Measurements from ENCODE around the gene APEX2.

APEX2 gene

DNA sequence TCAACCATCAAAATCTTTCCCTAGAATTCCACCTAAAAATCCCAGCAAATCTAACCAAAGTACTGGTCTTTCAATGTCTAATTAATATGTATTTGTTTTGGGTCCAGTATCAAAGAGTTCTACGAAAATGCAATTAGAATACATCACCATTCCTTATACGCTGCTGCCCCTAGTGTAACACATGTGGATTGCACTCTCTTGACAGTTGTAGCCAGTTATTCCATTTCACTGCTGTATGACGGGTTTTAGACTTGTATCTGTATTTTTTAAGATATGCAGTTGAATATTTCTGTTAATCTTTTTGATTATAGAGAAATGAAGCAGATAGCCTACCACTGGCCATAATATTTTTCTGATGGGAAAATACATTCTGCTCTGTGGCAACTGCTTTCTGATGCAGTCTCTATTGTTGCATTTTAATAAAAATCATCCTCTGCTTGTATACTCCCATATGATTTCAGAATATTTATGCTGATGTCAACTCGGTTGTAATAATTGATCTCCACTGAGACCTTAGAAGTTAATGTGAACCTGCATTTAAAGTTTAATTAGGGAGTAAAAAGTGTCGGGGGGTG, 57.6 kb downstream of the APEX2 start:
- TF ChIP-seq, protein P1, sequence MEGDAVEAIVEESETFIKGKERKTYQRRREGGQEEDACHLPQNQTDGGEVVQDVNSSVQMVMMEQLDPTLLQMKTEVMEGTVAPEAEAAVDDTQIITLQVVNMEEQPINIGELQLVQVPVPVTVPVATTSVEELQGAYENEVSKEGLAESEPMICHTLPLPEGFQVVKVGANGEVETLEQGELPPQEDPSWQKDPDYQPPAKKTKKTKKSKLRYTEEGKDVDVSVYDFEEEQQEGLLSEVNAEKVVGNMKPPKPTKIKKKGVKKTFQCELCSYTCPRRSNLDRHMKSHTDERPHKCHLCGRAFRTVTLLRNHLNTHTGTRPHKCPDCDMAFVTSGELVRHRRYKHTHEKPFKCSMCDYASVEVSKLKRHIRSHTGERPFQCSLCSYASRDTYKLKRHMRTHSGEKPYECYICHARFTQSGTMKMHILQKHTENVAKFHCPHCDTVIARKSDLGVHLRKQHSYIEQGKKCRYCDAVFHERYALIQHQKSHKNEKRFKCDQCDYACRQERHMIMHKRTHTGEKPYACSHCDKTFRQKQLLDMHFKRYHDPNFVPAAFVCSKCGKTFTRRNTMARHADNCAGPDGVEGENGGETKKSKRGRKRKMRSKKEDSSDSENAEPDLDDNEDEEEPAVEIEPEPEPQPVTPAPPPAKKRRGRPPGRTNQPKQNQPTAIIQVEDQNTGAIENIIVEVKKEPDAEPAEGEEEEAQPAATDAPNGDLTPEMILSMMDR (IDR thresholded peaks at IDR 0.05; ENCODE audit: low read depth, low read length, missing control alignments): peak; percentile 55
- H3K4me3 ChIP-seq (replicated peaks; ENCODE audit: low read depth, low read length): no peak overlapping the region
- DNase-seq (ENCODE audit: extremely low read depth, low read depth): peak; percentile 9
